Fibroblast of lung (primary cell): Measurements from ENCODE around the gene ASPN.

ENCODE experiments used
- EZH2 ChIP-seq: IDR thresholded peaks from 2 replicates; pipeline ENCODE4 v1.5.1; 2012; ENCODE audit warnings: low read length, control low read depth, mild to moderate bottlenecking; ENCODE audit errors: missing control alignments
- TF ChIP-seq, protein P1 (sequence below), 2 donors: IDR thresholded peaks in 1 of 2; conservative IDR thresholded peaks in 1 of 2; 1 replicate in 1 of 2; 2 replicates in 1 of 2; pipeline ENCODE4 v1.5.1; 2011 to 2012; ENCODE audit warnings: low read length in 2 of 2, control low read depth in 1 of 2, inconsistent platforms in 1 of 2, low read depth in 1 of 2, mild to moderate bottlenecking in 1 of 2

DNA sequence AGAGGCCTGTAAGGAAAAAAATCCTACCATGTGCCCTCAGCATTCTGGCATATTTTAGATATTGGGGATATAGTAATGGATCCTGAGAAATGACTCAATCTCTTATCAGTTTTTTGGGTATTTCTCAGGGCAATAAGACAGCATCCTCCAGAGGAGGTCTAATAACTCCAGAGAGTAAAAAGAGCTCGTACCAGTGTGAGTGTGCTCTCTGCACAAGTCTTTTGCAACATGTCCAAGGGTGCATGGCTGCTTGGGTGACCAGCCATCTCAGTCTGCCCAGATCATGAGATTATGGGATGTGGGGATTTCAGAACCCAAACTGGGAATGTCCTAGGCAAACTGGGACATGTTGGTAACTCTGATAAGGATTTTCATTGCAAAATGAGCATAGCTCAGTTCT lies 15.3 kb downstream of the ASPN start:
- TF ChIP-seq, protein P1, sequence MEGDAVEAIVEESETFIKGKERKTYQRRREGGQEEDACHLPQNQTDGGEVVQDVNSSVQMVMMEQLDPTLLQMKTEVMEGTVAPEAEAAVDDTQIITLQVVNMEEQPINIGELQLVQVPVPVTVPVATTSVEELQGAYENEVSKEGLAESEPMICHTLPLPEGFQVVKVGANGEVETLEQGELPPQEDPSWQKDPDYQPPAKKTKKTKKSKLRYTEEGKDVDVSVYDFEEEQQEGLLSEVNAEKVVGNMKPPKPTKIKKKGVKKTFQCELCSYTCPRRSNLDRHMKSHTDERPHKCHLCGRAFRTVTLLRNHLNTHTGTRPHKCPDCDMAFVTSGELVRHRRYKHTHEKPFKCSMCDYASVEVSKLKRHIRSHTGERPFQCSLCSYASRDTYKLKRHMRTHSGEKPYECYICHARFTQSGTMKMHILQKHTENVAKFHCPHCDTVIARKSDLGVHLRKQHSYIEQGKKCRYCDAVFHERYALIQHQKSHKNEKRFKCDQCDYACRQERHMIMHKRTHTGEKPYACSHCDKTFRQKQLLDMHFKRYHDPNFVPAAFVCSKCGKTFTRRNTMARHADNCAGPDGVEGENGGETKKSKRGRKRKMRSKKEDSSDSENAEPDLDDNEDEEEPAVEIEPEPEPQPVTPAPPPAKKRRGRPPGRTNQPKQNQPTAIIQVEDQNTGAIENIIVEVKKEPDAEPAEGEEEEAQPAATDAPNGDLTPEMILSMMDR (conservative IDR thresholded peaks at IDR 0.05 in 1 of 2, IDR thresholded peaks at IDR 0.05 in 1 of 2; ENCODE audit: low read depth in 1 of 2, low read length in 2 of 2), result no peak
- TF ChIP-seq EZH2, result no peak
